GM18499 (cell line): Measurements from ENCODE around the gene IL12RB2.
A peak's percentile ranks its signal among the peaks of the same experiment; 100 is the strongest.

Source experiments
- ATAC-seq: cut with Tn5 transposase; IDR thresholded peaks from one replicate; pipeline ENCODE4 v1.9.1; 2021; ENCODE audit warnings: moderate number of reproducible peaks; ENCODE audit not compliant: insufficient read depth, unreplicated experiment

IL12RB2 gene

GRCh38 chr1:67307251-67308060 is at the start of gene IL12RB2:
IL12RB2 (plus strand) TSS chr1:67307873; CDS start chr1:67320369, 12,496 bp downstream.
- no peak for ATAC-seq

- no peak for ATAC-seq
Observed at GRCh38 chr1:67261680-67262079, 46.0 kb upstream of the IL12RB2 start.

GRCh38 chr1:67262735-67263134 is 44.9 kb upstream of the IL12RB2 start:
- ATAC-seq: no peak

GRCh38 chr1:67264152-67264551 is 43.5 kb upstream of the IL12RB2 start:
- no peak for ATAC-seq

GRCh38 chr1:67264899-67265298 is 42.8 kb upstream of the IL12RB2 start:
- peak; percentile 65 for ATAC-seq

GRCh38 chr1:67269061-67269460 is 38.6 kb upstream of the IL12RB2 start:
- no peak for ATAC-seq

GRCh38 chr1:67270541-67270940 is 37.1 kb upstream of the IL12RB2 start:
- no peak for ATAC-seq

GRCh38 chr1:67273591-67273990 is 34.1 kb upstream of the IL12RB2 start:
- ATAC-seq: no peak

- ATAC-seq: peak; percentile 96
Observed at GRCh38 chr1:67274623-67275325, 32.9 kb upstream of the IL12RB2 start.

- ATAC-seq: no peak
Observed at GRCh38 chr1:67280696-67281095, 27.0 kb upstream of the IL12RB2 start.

GRCh38 chr1:67281244-67281643 is 26.4 kb upstream of the IL12RB2 start:
- ATAC-seq: no peak

GRCh38 chr1:67285780-67286488 is 21.7 kb upstream of the IL12RB2 start:
- peak; percentile 90 for ATAC-seq

GRCh38 chr1:67290236-67290635 is 17.4 kb upstream of the IL12RB2 start:
- ATAC-seq: no peak

GRCh38 chr1:67294836-67295617 is 12.6 kb upstream of the IL12RB2 start:
- ATAC-seq: no peak

GRCh38 chr1:67298762-67299161 is 8.9 kb upstream of the IL12RB2 start:
- no peak for ATAC-seq

- ATAC-seq: no peak
Observed at GRCh38 chr1:67299296-67299695, 8.4 kb upstream of the IL12RB2 start.

GRCh38 chr1:67300561-67300960 is 7.1 kb upstream of the IL12RB2 start:
- no peak for ATAC-seq

GRCh38 chr1:67304023-67304422 is 3.6 kb upstream of the IL12RB2 start:
- no peak for ATAC-seq

GRCh38 chr1:67306547-67306946 is 1.1 kb upstream of the IL12RB2 start:
- no peak for ATAC-seq

GRCh38 chr1:67308136-67308535 is 463 bp downstream of the IL12RB2 start:
- no peak for ATAC-seq
